ENCODE measurements around the gene AFMID.
"Not testable (repeated sequence)": the region's sequence is repeated elsewhere in the genome, so short reads cannot be mapped to it uniquely, and the experiment has no call there.

- TF ChIP-seq CTCF, POLR2A (IDR thresholded peaks at IDR 0.05): not testable (repeated sequence)
Measured at GRCh38 chr17:78171591-78172248, 15.4 kb upstream of the AFMID start.
